Spleen (tissue), 11 donors: ENCODE measurements around the gene KCNAB1. TPM values are rescaled to one million over a fixed set of nuclear protein-coding genes. Genes with fewer than 3 reads are reported as not detected.

Experiments used
- DNase-seq: peaks from one replicate; pipeline ENCODE4 v3.0.0-alpha.2; 2020
- H3K27ac ChIP-seq, 8 donors: fragments of 200-600 bp; sonication (generic) in 7 of 8; 1 replicate in 4 of 8; 2 replicates in 4 of 8; pipeline versions ENCODE4 v1.5.0 to v1.8.0; 2016 to 2021; ENCODE audit warnings: inconsistent platforms in 4 of 8, mild to moderate bottlenecking in 4 of 8, moderate library complexity in 1 of 8
- H3K27me3 ChIP-seq, 7 donors: fragments of 200-600 bp; sonication (generic) in 6 of 7; replicated peaks in 1 of 7; 1 replicate in 4 of 7; 2 replicates in 3 of 7; pipeline versions ENCODE4 v1.5.0 to v1.8.0; 2016 to 2021; ENCODE audit warnings: inconsistent platforms in 3 of 7, mild to moderate bottlenecking in 1 of 7
- H3K36me3 ChIP-seq, 6 donors: fragments of 200-600 bp; sonication (generic) in 5 of 6; 1 replicate in 4 of 6; 2 replicates in 2 of 6; pipeline versions ENCODE4 v1.5.0 to v1.8.0; 2016 to 2021; ENCODE audit warnings: inconsistent platforms in 2 of 6
- H3K4me1 ChIP-seq, 6 donors: fragments of 200-600 bp; sonication (generic) in 5 of 6; 1 replicate in 3 of 6; 2 replicates in 3 of 6; pipeline versions ENCODE4 v1.5.0 to v1.8.0; 2016 to 2021; ENCODE audit warnings: inconsistent platforms in 3 of 6
- H3K4me3 ChIP-seq, 8 donors: fragments of 200-600 bp; sonication (generic) in 7 of 8; 1 replicate in 4 of 8; 2 replicates in 4 of 8; pipeline versions ENCODE4 v1.5.0 to v1.8.0; 2016 to 2021; ENCODE audit warnings: inconsistent platforms in 4 of 8, mild to moderate bottlenecking in 4 of 8, moderate library complexity in 2 of 8
- H3K9me3 ChIP-seq, 8 donors: fragments of 200-600 bp; sonication (generic) in 7 of 8; 1 replicate in 4 of 8; 2 replicates in 4 of 8; pipeline versions ENCODE4 v1.5.0 to v1.8.0; 2016 to 2021; ENCODE audit warnings: inconsistent platforms in 4 of 8
- POLR2A ChIP-seq, 3 donors: fragments of 450-650 bp; IDR thresholded peaks; one replicate each; pipeline ENCODE4 v1.5.1; 2017; ENCODE audit warnings: antibody characterized with exemption in 3 of 3, mild to moderate bottlenecking in 1 of 3
- POLR2AphosphoS5 ChIP-seq, 3 donors: sonication (generic); formaldehyde crosslinking; IDR thresholded peaks; one replicate each; pipeline ENCODE4 v1.5.1; 2017; ENCODE audit warnings: antibody characterized with exemption in 3 of 3
- WGBS, 5 donors: extraction: QIAGEN DNeasy Blood & Tissue Kit in 3 of 5; methylation state at CpG; one replicate each; pipeline versions ENCODE4 v1.1.5 to v1.1.7; 2013 to 2018; 5-methylcytosine and 5-hydroxymethylcytosine counted together
- intact Hi-C: fragments of 100-400 bp; cut with DNase I; formaldehyde crosslinking; loops from one replicate; pipeline ENCODE4 v1.15.0; 2023; ENCODE audit warnings: low total_unique reads
- polyA plus RNA-seq, 3 donors: library from polyadenylated mRNA; stranded (reverse); fragments of 200-250 nt; gene quantifications; one replicate each; pipeline ENCODE4 v1.2.1, GENCODE V29; 2013
- total RNA-seq, 7 donors: library from RNA; depleted of rRNA in 3 of 7; stranded (reverse); fragments of >200 nt in 3 of 7; fragmentation: NEBNext Ultra II Directional in 4 of 7; extraction: Animal tissue kit (Norgen Biotek cat#: 25700) in 4 of 7; gene quantifications; one replicate each; pipeline versions ENCODE4 v1.1.0 to v1.2.1, GENCODE V29; 2016 to 2021
- TF ChIP-seq, protein P1 (sequence below), 11 experiments: fragments of 200-600 bp in 7 of 11; fragments of 450-650 bp in 4 of 11; sonication (generic) in 4 of 11; IDR thresholded peaks in 8 of 11; conservative IDR thresholded peaks in 3 of 11; 1 replicate in 7 of 11; 2 replicates in 4 of 11; pipeline versions ENCODE4 v1.4.0 to v1.8.0; 2016 to 2021; ENCODE audit warnings: antibody characterized with exemption in 11 of 11, inconsistent platforms in 4 of 11, mild to moderate bottlenecking in 1 of 11
- donor health status: healthy with polysubstance abuse.
- donor health status: DM: no; HTN: no; CAD: no; lungs with moderate emphysema.
- donor health status: DM: no; HTN: no; CAD: no.
- donor health status: Bipolar disorder and iron deficiency.
- donor health status: healthy.
- donor health status: DM: no; HTN: no; CAD: no.
- donor health status: DM: yes; HTN: yes; CAD: no.

KCNAB1 gene
- total and polyA plus RNA-seq, 10 donors, result 0.59 to 10.5 (median 6.3) TPM

DNA sequence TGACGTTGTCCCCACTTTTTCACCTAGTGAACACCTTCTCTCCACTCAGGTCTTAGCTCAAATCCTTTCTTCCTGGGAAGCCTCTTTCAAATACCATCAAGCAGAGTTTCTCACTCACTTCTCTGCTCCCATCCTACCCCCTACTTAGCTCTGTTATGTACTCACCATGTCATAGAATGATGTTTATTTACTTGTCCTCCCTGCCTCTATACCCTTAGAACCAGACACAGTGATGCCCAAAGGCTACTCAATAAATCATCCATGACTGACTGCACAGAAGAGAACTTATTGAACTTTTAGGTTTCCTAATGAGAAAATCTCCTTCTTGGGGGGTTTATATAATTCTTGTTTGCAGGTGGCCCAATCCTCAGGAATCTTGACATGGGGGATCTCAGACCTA is 280.4 kb downstream of the KCNAB1 start:
- DNase-seq, result no peak
- no peaks in the 10 kb centered on the region for H3K27me3 ChIP-seq
- H3K36me3 ChIP-seq, result no peaks in the 10 kb centered on the region
- H3K9me3 ChIP-seq, result no peaks in the 10 kb centered on the region
- WGBS, 5 donors, result 69 to 79% (median 71%) methylated on average over 1 of the region's 1 CpG
- intact Hi-C loops, result no loop called here
- no peak overlapping the region for H3K4me3 ChIP-seq
- no peak overlapping the region for H3K27ac ChIP-seq
- TF ChIP-seq, protein P1, sequence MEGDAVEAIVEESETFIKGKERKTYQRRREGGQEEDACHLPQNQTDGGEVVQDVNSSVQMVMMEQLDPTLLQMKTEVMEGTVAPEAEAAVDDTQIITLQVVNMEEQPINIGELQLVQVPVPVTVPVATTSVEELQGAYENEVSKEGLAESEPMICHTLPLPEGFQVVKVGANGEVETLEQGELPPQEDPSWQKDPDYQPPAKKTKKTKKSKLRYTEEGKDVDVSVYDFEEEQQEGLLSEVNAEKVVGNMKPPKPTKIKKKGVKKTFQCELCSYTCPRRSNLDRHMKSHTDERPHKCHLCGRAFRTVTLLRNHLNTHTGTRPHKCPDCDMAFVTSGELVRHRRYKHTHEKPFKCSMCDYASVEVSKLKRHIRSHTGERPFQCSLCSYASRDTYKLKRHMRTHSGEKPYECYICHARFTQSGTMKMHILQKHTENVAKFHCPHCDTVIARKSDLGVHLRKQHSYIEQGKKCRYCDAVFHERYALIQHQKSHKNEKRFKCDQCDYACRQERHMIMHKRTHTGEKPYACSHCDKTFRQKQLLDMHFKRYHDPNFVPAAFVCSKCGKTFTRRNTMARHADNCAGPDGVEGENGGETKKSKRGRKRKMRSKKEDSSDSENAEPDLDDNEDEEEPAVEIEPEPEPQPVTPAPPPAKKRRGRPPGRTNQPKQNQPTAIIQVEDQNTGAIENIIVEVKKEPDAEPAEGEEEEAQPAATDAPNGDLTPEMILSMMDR (IDR thresholded peaks at IDR 0.05 in 8 of 11, conservative IDR thresholded peaks at IDR 0.05 in 3 of 11), result no peak
- TF ChIP-seq POLR2AphosphoS5 (IDR thresholded peaks at IDR 0.05) (no peak), POLR2A (IDR thresholded peaks at IDR 0.05) (no peak)
- H3K4me1 ChIP-seq, result no peaks in the 10 kb centered on the region

DNA sequence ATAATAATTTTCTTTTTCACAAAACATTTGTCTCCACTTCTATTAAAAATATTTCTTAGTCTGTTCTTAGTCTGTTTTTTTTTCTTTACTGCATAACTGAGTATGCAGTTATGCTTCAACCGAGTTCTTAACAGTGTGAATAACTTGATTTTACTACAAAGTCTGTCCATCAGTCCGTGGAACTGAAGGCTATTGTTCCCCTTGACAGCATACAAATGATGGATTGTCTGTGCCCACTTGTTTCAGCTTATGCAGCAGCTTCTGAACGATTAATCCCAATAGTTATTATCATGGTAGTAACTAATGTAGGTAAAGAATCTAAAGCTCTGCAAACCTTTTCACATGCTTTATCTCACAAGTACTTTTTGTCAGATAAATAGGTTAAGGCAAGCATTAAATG is 283.8 kb downstream of the KCNAB1 start:
- whole genome bisulfite sequencing, 5 donors, result 46 to 61% (median 52%) methylated on average over 3 of the region's 3 CpGs
- DNase-seq, result no peak
- Histone ChIP-seq H3K4me1 (no peaks in the 10 kb centered on the region), H3K4me3 (no peak overlapping the region), H3K9me3 (no peaks in the 10 kb centered on the region), H3K36me3 (no peaks in the 10 kb centered on the region), H3K27ac (no peak overlapping the region), H3K27me3 (no peaks in the 10 kb centered on the region)
- TF ChIP-seq, protein P1 (IDR thresholded peaks at IDR 0.05 in 8 of 11, conservative IDR thresholded peaks at IDR 0.05 in 3 of 11), result no peak
- TF ChIP-seq POLR2A (IDR thresholded peaks at IDR 0.05) (no peak), POLR2AphosphoS5 (IDR thresholded peaks at IDR 0.05) (no peak)
- intact Hi-C loops, result no loop called here

DNA sequence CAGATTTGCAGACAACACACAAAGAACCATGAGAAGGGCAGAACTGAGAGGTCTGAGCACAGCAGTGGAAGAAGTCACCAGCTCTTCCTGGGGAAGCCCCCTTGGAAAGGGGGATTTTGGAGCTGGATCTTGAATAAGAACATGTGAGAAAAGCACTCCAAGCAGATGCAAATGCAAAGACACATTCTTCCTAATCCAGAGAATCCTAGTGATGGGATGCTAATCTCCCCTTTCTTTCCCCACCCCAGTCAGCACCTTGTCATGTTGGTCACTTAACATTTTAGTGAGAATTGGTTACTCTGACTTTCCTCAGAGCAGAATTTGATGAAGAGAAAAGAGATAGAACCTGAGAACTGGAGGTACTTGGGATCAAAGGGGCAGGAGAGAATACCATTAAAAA is 286.0 kb downstream of the KCNAB1 start:
- no peaks in the 10 kb centered on the region for H3K27me3 ChIP-seq
- H3K27ac ChIP-seq, result no peak overlapping the region
- H3K4me1 ChIP-seq, result no peaks in the 10 kb centered on the region
- intact Hi-C loops, result no loop called here
- no peaks in the 10 kb centered on the region for H3K9me3 ChIP-seq
- TF ChIP-seq POLR2AphosphoS5 (IDR thresholded peaks at IDR 0.05), result no peak
- no peak for TF ChIP-seq POLR2A (IDR thresholded peaks at IDR 0.05)
- TF ChIP-seq, protein P1 (IDR thresholded peaks at IDR 0.05 in 8 of 11, conservative IDR thresholded peaks at IDR 0.05 in 3 of 11), result no peak
- H3K4me3 ChIP-seq, result no peak overlapping the region
- DNase-seq, result no peak
- no peaks in the 10 kb centered on the region for H3K36me3 ChIP-seq

DNA sequence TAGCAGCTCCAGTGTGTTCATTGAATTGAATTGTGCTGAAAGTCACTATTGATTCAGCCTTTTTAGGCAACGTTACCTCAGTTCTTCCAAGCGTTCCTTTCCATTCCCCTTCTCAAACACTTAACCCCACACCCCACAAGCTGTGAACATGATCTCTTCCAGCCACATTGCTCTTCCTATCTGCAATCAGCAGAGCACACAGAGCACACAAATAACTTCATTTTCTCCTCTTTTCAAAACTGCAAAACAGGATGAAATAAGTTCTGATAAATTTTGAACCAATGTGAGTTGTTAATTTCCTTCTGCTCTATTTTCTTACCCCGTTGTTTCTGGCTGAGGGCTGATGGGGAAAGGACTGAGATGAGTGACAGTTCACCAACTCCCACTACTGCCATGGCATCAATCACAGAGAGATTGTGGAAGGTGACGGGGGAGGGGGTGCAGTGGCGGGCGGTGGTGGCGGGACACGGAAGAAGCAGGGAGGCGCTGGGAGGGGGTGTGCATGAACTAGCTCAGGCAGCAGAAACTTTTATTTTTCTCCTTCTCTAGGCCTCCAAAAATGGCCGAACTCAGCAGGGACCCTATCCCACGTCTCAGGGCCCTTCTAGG is 287.3 kb downstream of the KCNAB1 start:
- Histone ChIP-seq H3K4me1 (no peaks in the 10 kb centered on the region), H3K36me3 (no peaks in the 10 kb centered on the region), H3K9me3 (no peaks in the 10 kb centered on the region), H3K27ac (no peak overlapping the region), H3K4me3 (no peak overlapping the region), H3K27me3 (no peaks in the 10 kb centered on the region)
- 84 to 87% (median 86%) methylated on average over 11 of the region's 11 CpGs for WGBS, 5 donors
- TF ChIP-seq POLR2AphosphoS5 (IDR thresholded peaks at IDR 0.05) (no peak), POLR2A (IDR thresholded peaks at IDR 0.05) (no peak)
- TF ChIP-seq, protein P1 (IDR thresholded peaks at IDR 0.05 in 8 of 11, conservative IDR thresholded peaks at IDR 0.05 in 3 of 11), result no peak
- DNase-seq, result no peak
- intact Hi-C loops, result no loop called here
